ENCODE data around the gene PLEKHA8.

The PLEKHA8 gene

GRCh38 chr7:30117896-30118295, 89.7 kb downstream of the PLEKHA8 start:
- no peak overlapping the region for H3K4me3 ChIP-seq (ENCODE audit: low read depth, low read length)
- no peak for TF ChIP-seq CTCF (IDR thresholded peaks at IDR 0.05; ENCODE audit: low read depth, low read length)
- H3K27me3 ChIP-seq (ENCODE audit: insufficient read depth, low read depth, severe bottlenecking): no peaks in the 10 kb centered on the region
- H3K9me3 ChIP-seq (ENCODE audit: severe bottlenecking): peaks cover 2% of the 10 kb centered on the region
- no peaks in the 10 kb centered on the region for H3K36me3 ChIP-seq
- DNase-seq: no peak
- H3K27ac ChIP-seq: no peak overlapping the region

- Histone ChIP-seq H3K27me3 (ENCODE audit: insufficient read depth, low read depth, severe bottlenecking) (no peaks in the 10 kb centered on the region), H3K27ac (no peak overlapping the region), H3K9me3 (ENCODE audit: severe bottlenecking) (peaks cover 2% of the 10 kb centered on the region), H3K4me3 (ENCODE audit: low read depth, low read length) (no peak overlapping the region), H3K36me3 (no peaks in the 10 kb centered on the region)
- no peak for DNase-seq
- TF ChIP-seq CTCF (IDR thresholded peaks at IDR 0.05; ENCODE audit: low read depth, low read length): no peak
These were observed 91.8 kb downstream of the PLEKHA8 start for GRCh38 chr7:30119890-30120577.

GRCh38 chr7:30133736-30134610, 105.8 kb downstream of the PLEKHA8 start:
- Histone ChIP-seq H3K27ac (peak overlapping the region; percentile 16; the same call in 1 of the 2 replicates), H3K27me3 (ENCODE audit: insufficient read depth, low read depth, severe bottlenecking) (no peaks in the 10 kb centered on the region)

GRCh38 chr7:30134611-30135300, 106.5 kb downstream of the PLEKHA8 start, which contains the start of gene MTURN:
TSS of gene MTURN (plus strand) at chr7:30134986. CDS start at chr7:30135137, 151 bp downstream.
- H3K27me3 ChIP-seq (ENCODE audit: insufficient read depth, low read depth, severe bottlenecking): no peaks in the 10 kb centered on the region

More at GRCh38 chr7:30133736-30134610, 105.8 kb downstream of the PLEKHA8 start:
- Histone ChIP-seq H3K9me3 (ENCODE audit: severe bottlenecking) (no peaks in the 10 kb centered on the region), H3K36me3 (no peaks in the 10 kb centered on the region), H3K4me3 (ENCODE audit: low read depth, low read length) (peak overlapping the region; percentile 47)
- no peak for DNase-seq
- TF ChIP-seq CTCF (IDR thresholded peaks at IDR 0.05; ENCODE audit: low read depth, low read length): no peak

More at GRCh38 chr7:30134611-30135300, 106.5 kb downstream of the PLEKHA8 start, which contains the start of gene MTURN:
- Histone ChIP-seq H3K9me3 (ENCODE audit: severe bottlenecking) (no peaks in the 10 kb centered on the region), H3K27ac (peak within 1 kb of the TSS; percentile 59), H3K36me3 (no peaks in the 10 kb centered on the region), H3K4me3 (ENCODE audit: low read depth, low read length) (peak within 1 kb of the TSS; percentile 79)
- DNase-seq: peak; percentile 91
- TF ChIP-seq CTCF (IDR thresholded peaks at IDR 0.05; ENCODE audit: low read depth, low read length): no peak
